NCI-H345 treated with DMSO at 0.1 percent for 48 hours (cell line): ENCODE results near the gene KIFAP3.
"Not testable (repeated sequence)": the region's sequence is repeated elsewhere in the genome, so short reads cannot be mapped to it uniquely, and the experiment has no call there.

Experiments
- DNase-seq: peaks from one replicate; lab custom pipeline; 2025; ENCODE audit not compliant: unreplicated experiment; lab: John Stamatoyannopoulos, UW

Gene KIFAP3

GRCh38 chr1:169892176-169892926, 182.1 kb downstream of the KIFAP3 start:
- peak; percentile 5 for DNase-seq

GRCh38 chr1:169891539-169891885, 183.0 kb downstream of the KIFAP3 start:
- no peak for DNase-seq

GRCh38 chr1:169890761-169891538, 183.5 kb downstream of the KIFAP3 start:
- no peak for DNase-seq

DNA sequence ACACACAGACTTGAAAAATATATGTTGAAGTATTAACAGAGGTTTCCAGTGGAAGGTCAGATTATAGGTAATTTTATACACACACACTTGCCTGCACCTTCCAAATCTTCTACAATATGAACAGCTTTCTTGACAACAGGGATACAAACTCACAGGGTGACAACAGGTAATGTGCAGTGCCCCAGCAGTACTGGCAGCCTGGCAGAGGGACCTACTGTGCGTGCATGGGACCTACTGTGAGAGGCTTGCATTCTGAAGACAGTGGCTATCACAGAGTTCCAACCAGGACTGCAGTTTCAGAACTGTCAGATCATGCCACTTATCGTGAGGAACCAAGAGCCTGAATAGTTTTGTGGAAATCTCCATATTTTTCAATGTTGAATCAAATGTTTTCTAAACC, 184.6 kb downstream of the KIFAP3 start:
- no peak for DNase-seq

- no peak for DNase-seq
Measured at GRCh38 chr1:169886931-169887330, 187.6 kb downstream of the KIFAP3 start.

DNA sequence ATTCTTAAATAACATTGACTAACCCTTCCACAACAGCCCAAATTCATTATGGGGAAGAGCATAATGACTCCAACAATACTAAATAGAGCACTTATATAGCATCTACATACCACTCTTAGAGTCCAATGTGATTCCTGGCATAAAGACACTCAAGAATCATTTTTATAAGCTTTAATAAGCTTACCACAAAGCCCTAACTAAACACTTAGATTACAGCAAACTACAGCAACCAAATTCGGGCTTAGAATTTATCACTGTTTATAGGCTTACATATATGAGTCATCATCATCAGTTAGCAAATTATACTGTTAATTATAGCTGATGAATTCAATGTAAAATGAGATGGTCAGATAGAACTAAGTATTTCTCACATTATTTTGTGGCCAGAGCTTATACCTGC, 188.1 kb downstream of the KIFAP3 start:
- no peak for DNase-seq

DNA sequence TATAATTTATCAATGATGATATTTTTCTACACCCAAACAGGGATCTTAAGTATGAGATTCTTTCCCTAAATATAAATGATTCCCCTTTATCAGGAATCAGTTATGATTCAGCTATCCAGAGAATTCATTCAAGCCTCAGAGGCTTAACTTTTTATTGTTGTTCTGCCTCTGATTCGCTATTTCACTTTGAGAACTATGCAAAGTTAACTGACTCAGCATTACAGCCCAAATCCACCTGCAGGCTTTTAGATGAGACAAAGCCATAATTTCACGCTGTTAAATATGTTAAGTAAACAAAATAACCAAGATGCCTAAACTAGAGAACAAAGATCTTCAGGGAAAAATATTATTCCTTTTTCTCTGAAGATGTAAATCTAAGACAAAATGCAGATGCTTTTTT, 189.3 kb downstream of the KIFAP3 start:
- DNase-seq = no peak

DNA sequence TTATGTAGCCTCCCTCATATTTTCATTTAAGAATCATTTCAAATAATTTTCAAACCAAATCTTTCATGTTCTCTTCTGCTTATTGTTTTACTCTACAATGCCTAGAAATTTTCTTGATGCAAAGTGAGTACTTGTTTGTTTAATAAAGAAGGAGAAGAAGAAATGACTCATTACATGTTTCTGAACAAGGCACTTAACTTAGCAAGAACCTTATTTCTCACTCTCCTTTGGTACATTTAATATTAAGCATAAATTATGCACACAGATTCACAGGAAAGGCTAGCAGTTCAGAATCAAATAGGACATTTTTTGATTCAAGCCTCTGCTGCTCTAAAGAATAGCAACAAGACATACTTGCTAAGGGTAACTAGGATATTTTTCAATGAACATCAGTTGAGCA, 189.9 kb downstream of the KIFAP3 start:
- DNase-seq = no peak

DNA sequence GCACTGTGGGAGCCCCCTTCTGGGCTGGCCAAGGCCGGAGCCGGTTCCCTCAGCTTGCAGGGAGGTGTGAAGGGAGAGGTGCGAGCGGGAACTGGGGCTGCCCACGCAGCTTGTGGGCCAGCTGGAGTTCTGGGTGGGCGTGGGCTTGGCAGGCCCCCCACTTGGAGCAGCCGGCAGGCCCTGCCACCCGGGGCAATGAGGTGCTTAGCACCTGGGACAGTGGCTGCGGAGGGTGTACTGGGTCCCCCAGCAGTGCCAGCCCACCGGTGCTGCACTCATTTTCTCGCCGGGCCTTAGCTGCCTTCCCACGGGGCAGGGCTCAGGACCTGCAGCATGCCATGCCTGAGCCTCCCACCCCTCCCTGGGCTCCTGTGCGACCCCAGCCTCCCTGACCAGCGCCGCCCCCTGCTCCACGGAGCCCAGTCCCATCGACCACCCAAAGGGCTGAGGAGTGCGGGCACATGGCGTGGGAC, 192.4 kb downstream of the KIFAP3 start:
- DNase-seq = no peak

DNA sequence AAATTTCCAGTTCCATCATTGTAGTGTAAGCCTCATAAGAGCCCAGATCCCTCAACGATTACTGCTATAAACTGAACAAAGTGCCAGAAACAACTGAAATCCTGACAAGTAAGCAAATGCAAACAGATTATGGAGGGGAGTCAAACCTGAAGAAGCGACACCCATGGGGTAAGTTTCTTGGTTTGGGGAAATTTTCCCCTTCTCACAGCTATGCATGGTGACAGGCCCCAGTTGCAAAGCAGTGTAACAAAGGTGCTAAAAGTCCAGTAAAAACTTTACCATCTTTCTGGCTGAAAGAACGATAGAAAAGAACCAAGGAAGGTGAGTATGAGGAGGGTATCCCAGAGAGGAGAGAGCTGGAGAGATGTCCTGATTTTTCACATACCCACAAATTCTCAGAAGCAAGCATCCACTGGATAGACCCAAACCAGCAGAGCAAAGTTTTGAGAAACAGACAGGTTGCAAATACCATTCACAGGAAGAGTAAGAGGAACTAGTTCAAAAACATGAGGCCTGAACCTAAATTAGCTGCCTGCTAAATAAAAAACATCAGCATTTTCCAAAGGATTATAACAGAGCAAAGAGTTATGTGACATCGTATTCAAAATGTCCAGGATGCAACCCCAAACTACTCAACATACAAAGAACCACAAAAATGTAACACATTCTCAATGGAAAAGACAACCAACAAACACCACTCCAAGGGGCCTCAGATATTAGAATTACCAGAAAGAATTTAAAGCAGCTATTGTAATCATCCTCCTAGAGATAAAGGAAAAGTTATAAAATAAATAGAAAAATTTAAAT, 195.3 kb downstream of the KIFAP3 start:
- DNase-seq = no peak

GRCh38 chr1:169878498-169878897, 196.0 kb downstream of the KIFAP3 start:
- DNase-seq = no peak

DNA sequence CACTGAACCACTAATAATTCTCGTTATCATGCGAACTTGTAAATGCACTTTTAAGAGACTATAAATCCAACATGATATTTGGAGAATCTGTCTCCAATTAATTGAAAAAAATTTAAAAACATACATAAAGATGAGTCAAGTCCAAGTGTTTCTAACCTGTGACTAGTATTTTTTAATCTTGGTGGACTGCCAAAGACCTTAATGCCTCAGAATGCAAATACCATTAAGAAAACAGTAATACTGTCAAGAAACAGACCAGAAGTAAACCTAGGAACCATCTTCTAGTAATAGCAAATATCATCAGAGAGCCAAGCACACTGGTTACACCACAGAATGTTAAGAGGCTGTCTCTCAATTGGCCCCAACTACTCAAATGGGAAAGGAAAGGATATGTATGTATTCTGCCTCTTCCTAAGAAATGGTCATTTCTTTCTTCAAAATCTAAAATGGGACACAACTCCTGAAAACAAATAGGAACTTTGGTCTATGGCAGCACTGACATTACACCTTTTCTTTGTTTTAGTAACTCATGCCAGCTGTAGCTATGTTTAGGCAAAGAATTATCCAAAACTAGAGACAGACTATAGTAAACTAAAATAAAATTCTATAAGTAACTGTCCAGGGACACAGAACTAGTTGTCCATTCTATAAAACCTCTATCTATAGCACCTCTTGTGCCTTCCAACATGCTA, 196.5 kb downstream of the KIFAP3 start:
- DNase-seq = no peak

DNA sequence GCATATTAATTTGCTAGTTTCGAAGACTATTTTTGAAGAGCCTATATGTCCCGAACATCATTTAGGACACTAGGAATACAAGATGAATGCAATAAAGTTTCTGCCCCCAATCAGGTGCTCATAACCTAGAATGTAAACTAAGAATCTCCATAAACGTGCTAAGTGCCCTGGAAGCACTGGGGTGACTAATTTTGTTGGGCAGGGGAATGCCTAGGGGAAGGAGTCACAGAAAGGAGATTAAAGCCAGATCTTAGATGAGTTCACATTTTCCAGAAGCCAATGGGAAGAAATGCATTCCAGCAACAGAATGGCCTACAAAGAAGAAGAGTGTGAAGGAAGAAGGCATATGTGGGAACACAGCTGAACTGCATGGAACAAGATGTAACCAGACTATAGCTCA, 200.3 kb downstream of the KIFAP3 start:
- no peak for DNase-seq

DNA sequence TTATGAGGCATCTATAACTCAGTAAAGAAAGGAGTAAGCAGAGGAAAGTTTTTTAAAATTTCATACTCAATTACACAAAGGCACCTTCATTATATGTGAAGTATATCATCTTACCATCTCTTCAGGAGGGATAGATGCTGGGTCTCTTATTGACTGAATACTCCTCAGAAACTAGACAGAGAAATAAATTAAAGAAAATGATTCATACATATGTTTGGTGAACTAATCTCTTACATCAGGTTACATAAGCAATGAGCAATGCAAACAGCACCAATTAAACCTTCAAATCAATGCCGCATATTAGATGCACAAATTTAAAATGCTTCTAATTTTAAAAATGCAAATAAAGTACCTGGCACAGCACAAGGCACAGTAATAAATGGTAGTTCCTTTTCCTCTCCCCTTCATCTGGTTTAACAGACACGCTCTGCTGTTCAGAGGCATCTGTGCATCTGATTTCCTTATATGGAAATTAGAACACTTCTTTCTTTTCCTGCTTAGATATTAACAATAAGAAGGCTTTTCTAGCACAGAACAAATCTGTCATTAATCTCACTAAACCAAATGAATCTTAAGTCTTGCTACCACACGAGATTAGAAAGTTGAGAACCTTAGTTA, 200.8 kb downstream of the KIFAP3 start:
- DNase-seq = no peak

GRCh38 chr1:169872906-169873305, 201.6 kb downstream of the KIFAP3 start:
- no peak for DNase-seq

DNA sequence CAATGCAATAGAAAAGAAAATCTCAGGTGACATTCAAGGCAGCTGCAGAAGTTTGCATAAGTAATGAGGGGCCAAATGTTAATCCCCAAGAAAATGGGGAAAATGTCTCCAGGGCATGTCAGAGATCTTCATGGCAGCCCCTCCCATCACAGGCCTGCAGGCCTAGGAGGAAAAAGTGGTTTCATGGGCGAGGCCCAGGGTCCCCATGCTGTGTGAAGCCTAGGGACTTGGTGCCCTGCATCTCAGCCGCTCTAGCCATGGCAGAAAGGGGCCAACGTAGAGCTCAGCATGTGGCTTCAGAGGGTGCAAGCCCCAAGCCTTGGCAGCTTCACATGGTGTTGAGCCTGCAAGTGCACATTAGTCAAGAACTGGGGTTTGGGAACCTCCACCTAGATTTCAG, 202.5 kb downstream of the KIFAP3 start:
- DNase-seq = not testable (repeated sequence)
